GM18873 (cell line): ENCODE results near the gene TIMM22.

Experiments used
- ATAC-seq: cut with Tn5 transposase; IDR thresholded peaks from one replicate; pipeline ENCODE4 v1.9.1; 2021; ENCODE audit warnings: mild to moderate bottlenecking, moderate library complexity, moderate number of reproducible peaks; ENCODE audit not compliant: unreplicated experiment, low FRiP score

TIMM22 gene

DNA sequence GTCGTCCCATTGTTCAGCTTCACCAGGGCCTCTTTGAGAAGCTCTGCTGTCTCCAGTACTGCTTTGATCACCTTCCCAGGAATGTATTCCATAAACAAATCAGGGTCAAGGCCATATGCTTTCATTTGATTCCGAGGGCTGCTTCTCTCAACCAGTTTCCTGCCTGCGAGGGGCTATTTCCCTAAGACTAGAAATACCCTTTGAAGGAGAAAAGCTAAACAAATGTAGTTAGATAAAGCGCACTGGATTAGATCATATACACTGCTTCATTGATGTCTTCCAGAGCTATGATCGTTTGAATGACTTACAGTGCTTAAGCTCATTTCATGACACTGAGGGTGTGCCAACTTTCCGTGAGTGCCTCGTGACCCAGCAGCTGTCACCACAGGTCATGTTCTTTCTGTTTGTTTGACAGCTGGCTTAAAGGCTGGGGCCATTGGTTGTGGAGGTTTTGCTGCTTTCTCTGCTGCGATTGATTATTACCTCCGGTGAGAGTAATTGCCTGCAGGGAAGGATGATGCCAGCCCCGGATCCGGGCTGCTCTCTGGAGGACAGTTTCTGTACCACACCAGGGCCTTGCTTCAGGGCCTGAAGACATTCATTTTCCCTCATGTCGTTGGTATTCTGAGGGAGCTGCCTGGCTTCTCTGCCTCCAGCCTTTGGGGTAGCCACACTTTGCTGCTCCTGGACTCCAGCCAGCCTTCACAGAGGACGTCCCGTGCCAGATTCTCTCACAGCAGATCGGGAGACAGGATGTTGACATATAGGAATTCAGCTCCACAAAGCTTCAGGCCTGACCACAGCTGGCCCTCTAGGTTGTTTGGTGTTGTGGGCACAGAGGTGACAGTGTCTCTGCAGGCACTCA lies 3.9 kb downstream of the TIMM22 start:
- no peak for ATAC-seq

DNA sequence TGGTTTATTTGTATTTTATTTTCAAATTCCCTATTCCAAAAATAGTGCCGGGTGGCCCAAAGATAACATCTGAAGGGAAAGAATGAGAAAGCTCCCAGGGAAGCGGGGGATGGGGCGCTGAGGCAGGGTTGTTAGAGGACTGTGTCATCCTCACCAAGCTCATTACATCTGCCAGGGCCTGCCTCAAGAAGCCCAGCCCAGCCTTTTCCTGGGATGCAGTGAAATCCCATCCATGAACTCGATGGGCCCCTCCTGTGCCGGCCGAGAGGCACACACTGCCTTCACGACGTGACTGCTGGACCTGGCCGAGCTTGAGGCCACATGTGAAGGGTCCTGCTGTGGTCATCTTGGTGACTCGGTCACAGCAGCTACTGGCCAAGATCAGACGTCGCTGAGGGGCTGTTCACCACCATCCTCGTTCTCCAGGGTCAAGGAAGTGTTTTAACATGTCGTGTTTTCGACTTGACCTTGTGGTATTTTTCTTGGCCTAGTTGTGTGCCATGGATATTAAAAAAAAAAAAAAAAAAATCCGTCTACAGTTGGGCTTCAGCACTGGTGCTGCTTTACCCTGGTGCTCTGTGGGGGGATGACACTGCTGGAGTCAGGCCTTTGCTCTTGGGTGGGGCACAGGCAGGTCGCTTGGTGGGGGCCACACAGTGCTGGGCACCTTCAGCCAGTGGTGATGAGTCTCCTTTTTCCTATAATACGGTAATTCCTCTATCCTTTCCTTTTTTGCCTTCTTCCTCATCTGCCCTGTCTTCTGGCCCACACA lies 4.9 kb downstream of the TIMM22 start:
- ATAC-seq = no peak

DNA sequence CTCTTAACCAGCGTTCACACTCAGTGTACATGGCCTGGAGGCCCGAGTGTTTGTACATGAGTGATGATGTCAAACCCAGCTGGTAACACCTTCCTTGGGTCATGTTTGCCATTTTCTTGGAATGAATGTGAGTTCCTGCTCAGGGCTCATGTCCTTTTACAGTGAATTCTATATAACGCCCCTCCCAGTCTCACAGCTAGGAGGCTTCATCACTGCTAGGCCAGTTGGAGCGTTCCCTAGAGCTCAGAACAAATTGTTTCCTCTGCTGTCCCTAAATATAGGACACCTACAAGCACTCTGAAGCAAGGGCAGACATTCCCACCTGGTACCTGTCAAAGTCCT lies 5.5 kb downstream of the TIMM22 start:
- ATAC-seq = no peak

DNA sequence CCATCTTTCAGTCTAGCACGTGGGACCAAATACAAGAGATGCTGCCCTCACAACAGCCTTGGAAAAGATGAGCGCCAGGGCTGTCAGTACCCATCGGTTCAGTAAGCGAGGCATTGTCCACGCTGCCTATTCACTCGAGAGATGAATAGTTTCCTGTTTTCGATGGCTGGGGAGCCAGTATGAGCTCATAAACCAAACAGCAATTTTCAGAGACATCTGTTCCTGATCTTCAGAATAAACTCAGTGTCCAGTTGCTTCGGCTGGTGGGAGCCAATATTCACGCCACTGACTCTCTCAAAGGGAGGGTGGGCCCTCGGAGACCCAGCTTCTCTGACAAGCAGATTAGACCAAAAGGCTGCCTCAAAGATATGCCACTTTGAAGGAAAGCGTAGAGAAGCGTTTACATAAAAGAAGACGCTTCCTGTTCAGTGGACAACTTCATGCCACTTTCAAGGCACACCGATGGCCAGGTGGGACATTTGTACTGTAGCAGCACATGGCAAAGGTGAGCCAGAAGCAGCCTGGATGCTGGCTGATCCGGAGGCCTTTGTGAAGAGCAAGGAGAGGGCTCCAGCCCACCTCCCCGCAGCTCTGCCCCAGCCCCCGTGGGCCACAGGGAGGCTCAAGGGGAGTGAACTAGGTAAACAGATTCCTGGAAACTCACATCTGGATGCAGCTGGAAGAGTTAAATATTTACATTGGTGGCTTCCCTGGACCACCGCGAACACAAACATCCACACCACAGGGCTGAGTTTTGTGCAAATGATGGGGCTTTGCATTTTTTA lies 6.0 kb downstream of the TIMM22 start:
- ATAC-seq = no peak

DNA sequence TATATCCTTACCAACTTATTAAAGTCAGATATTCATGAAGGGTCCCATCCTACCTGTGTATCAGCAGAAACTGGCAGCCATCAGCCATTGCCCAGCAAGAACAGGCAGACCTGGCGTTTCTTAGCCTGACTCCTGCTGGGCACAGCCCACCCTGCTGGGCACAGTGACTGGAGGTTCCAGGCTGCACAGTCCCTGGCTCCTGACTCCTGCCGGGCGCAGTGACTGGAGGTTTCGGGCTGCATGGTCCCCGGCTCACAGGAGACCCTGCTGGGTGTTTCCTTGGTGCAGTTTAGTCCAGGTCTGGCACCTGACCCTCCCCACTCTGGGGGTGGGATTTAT lies 6.7 kb downstream of the TIMM22 start:
- no peak for ATAC-seq

DNA sequence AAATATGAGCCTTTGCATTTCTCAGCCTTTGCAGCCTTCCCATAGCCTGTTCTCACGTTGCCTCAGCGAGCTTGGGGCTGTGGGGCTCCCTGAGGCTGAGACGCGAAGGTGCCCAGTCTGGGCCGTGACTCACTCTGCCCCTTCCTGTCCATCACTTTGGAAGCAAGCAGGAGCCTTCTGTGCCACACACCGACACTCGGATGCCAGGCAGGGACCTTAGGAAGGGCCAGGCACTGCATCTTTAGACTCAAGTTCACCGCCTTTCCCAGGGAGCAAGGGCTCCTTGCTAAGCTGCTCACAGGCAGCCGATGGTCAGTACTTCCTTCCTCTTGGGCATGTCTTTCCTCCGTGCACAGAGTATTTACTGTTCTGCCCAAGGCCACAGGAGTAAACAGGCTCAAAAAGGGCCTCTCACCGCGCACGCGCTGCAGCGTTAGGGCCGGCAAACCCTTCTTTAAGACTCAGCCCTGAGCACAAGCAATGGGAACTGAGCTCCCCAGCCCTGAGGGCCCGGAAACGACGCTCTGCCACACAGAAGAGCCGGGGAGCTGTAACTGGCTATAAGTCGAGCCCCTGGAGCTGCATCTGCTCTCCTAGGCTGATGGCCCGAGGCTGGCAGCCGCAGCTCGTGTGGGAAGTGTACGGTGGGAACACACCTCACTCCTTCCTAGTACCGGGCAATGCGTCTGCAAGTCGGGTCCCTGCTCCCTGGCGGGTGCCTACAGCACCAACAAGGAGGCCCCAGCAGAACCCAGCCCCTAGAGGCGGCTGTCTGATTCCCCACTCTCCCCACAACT lies 7.2 kb downstream of the TIMM22 start:
- no peak for ATAC-seq

DNA sequence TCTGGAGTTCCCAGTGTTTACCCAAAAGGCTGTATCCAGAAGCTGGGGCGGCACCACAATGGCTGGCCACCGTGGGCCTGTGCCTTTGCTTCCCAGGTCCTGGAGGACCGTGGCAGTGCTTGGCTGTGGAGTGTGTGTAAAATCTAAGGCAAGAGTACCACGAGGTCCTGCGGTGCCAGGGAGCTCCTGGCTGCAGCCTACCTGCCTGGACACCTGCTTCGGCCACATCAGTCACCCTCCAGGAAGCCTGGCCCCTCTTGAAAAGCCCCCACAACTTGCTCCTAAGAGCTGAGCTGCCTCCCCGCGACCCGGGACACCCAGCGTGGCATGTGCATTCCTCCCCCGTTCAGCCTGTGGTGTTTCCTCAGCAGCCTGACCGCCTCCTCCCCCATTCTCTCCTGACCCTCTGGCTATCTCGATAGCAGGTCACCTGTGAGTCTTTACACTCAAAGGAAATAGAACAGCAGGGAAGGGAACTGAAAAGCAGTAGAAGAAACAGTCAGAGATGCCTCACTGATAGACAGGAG lies 7.9 kb downstream of the TIMM22 start:
- ATAC-seq = no peak

DNA sequence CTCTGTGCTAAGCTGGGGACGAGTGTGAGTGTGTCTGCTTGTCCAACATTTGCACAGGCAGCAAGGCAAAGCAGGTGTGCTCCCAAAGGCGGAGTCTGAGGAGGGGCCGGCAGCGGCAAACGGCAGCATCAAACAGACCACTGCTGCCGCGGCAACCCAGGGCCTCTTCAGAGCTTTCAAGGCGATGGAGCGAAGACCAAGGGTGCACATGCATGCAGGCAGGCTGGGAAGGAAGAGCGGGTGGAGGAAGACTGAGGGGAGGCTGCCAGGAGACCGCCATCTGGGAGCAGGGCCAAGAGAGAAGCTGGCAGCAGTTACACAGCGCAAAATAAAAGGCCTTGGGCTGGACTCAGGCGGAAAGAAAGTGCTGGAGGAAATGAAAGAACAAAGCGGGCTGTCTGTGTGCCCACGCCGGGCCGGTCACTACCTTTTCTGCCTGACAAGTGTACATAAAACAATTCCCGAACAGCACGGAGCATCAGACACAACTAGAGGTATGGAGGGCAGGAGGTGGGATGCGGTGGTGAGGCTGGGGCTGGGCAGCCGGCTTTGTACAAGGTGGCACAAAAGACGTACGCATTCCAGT lies 8.5 kb downstream of the TIMM22 start:
- ATAC-seq = no peak

DNA sequence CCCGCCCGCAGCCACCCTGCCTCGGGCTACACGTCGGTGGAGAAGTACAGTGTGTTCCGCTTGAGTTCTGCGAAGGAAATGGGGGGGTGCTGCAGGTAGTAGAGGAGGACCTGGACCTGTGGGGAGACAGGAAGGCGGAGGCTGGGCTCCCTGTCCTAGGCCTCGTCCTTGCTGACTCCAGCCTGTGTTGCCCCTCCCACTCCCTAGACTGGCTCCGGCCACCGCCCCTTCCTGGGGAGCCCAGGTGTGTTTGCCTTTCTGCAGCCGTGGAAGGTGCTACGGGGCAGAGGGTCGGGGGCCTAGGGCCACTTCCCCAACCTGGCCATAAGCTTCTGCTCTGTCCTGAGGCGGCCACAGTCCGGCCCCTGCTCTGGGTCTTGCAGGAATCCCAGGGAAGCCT lies 9.1 kb downstream of the TIMM22 start:
- no peak for ATAC-seq

DNA sequence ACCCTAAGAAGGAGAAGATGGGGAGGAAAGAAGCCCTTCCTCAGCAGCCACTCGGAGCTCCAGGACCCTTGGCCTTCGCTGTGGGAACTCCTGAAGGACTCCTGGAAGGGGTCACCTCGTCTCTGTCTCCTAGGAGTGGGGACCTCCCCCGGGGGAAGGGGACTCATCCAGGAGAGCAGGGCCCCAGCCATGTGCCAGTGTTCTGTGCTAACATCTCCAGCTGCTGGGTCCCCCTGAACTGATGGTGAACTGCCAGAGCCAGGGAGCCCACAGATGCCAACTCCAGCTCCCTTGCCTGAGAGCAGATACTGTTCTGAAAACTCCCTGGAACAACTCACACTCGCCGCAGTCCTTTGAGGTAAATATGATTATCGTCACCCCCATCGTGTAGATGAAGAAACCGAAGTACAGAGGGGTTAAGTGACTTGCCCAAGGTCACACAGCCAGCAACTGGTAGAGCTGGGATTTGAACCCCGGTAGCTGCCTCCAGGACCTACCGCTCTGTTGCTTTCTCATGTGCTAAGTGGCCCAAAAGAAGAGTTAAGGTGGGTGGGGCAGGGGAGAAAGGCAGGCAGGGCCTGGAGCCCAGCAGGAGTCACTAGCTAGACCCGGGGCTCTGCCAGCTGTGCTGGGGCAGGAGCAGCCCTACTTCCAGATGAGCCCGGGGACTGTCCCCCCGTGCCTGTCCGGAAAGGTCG lies 10.5 kb downstream of the TIMM22 start:
- ATAC-seq = no peak

DNA sequence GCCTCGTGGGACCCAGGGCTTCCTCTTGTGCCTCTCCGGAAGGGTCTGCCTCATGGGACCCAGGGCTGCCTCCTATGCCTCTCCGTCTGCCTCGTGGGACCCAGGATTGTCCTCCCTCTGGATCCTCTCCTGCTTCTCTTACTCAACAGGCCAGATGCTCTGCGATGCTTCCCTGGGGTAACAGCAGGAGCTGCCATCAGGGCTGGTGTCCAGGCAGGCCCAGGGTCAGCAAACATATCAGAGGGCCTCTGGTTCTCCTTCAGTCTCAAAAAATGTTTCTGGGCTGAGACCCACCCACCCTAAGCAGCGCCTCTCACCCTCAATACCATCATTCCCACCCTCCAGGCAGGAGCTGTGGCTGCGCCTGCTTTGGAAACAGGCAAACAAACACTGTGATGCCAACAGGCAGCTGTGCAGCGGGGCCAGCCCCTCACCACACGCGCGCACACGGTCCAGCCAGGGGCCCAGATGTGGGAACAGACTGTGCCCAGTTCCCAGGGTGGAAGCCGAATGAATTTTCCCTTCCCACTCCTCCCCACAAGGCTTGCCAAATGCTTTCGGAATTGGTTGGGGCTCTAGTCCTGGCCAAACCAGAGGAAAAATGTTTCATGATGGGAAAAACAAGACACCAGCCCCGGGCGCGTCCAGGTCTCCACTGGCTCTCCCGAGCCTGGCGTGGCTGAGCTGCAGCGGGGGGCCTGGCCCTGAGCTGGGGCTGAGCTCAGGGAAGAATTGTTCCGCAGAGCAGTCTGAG lies 11.3 kb downstream of the TIMM22 start:
- no peak for ATAC-seq

DNA sequence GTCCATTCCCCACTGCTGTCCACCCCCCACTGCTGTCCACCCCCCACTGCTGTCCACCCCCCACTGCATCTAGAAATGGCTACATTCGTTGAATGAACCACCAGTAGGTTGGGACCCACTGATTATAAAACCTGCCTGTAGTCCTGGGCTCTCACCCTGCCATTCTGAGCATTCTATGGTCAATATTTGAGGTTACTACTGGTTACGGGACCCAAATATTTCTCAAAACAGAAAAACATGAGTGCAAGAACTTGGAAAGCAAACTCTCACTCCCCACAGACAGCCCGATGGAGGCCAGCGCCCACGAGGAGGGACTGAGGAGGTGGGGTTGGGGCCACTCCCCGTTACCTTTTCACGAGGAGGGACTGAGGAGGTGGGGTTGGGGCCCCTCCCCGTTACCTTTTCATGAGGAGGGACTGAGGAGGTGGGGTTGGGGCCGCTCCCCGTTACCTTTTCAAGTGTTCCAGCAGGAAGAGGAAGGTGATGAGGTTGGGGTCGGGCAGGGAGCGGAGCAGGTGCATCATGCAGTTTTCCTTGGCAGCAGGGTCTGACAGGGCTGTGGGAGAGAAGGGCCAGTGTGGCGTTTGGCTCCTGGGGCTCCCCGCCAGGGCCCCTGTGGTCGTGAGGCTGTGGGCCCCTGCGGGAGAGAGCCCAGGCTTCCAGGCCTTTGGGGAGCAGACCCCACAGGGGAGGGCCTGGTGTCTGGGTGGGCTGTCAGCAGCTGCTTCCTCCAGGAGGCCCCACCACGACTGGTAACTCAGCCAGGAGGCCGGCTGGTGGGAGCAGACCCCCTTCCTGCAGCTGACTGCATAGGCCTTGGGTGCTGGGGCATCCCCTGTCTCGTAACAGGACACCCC lies 12.5 kb downstream of the TIMM22 start:
- no peak for ATAC-seq

DNA sequence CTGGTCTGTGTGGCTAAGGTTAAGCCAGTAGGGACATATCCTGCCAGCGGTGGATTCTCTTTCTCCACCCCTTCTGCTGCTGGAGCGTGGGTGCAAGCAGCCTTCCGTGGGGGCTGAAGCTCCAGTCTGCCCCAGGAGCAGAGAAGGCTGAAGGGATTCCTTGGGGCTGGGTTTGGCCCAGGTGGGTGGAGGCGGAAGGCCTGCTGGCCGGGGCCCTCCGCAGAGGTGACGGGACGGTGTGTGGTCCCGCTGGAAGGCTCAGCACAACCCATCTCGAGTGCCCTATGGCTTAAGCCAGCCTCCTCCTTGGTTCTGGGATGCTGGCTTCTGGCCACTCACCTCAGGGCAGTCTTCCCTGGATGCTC lies 13.1 kb downstream of the TIMM22 start:
- no peak for ATAC-seq

DNA sequence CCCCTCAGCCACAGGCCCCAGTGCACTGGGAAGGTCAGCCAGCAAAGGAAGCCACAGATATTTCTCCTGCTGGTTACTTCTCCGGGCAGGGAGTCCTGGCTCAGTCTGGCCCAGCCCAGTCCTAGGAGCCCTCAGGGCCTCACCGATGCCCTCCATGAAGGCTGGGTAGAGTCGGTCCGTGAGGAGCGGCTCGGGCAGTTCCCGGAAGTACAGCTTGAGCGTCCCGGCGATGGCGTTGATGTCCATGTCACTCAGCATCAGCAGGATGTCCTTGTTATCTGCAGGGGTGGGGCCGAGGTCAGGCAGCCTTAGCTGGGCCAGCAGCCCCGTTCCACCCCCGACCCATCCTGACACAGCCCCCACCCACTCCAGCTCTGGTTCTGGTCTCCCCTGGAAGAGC lies 13.7 kb downstream of the TIMM22 start:
- ATAC-seq = no peak

DNA sequence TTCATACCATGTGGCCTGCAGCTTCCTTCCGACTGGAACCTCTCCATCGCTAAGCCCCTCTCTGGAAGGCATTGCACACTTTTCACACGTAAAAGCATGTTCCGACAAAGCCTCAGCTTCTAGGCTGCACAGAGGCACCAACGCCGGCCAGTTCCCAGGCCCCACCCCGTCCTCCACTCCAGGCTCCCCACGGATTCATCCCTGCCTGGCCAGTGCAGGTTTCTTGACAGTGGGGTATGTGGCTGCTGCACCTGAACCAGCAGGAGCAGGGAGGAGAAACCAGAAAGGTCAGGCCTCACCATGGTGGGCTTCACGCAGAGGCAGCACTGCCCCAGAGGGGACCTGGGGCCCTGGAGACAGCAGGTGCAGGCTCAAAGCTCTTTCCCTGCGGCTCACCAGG lies 14.2 kb downstream of the TIMM22 start:
- ATAC-seq = no peak

DNA sequence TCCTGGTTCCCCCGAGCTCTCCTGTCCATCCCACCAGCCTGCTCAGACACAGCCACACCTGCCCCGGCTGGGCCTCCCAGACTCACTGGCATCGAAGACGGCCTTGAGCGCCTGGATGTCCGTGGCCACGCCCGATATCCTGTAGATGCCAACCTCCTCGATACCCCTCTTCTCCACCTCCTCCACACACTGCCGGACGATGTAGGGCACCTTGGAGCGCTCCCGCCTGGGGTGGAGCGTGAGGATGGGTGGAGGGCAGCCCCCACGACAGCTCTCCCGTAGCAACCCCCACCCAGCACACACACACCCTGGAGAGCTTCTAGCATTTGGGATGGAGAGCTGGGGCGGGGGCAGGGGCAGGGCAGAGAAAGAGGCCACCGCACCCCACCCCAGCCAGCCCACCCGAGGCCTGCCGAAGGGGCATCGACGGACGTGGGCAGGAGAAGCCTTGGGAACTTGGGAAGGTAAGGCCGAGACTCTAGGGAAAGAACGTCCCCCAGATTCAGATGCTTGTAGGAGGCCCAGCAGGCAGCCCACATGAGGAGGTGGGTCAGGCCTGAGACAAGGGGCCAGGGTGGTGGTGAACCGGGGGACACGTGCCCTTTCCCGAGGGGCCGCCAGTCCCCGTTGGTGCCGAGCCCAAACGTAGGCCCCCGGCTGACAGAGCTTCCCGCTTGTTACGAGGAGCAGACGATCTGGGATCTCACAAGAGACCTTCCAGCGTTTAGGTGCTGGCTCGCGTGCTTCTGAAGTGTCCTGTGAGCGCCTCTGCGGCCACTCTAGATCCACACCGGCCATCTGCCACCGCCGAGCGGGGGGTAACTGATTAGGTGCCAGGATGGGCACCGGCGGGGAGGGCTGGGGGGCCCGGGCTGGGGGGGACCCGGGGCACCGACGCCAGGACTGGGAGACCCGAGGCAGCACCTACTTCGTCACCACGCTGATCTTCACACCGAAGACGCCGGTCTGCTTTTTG lies 15.1 kb downstream of the TIMM22 start:
- no peak for ATAC-seq
